ENCODE measurements around the gene CAMK2B.

Gene CAMK2B

GRCh38 chr7:44308596-44309270 lies 16.7 kb downstream of the CAMK2B start:
- no peak for DNase-seq (ENCODE audit: low spot score)

- no peak for DNase-seq (ENCODE audit: low spot score)
Observed at GRCh38 chr7:44307905-44308595, 17.3 kb downstream of the CAMK2B start.

- DNase-seq (ENCODE audit: low spot score): peak; percentile 26
Observed at GRCh38 chr7:44307301-44307900, 18.0 kb downstream of the CAMK2B start.

- DNase-seq (ENCODE audit: low spot score): no peak
Observed at GRCh38 chr7:44306606-44307005, 18.8 kb downstream of the CAMK2B start.

GRCh38 chr7:44305564-44306507 lies 19.6 kb downstream of the CAMK2B start:
- DNase-seq (ENCODE audit: low spot score): no peak

GRCh38 chr7:44294325-44295069 lies 30.9 kb downstream of the CAMK2B start:
- DNase-seq (ENCODE audit: low spot score): no peak

- no peak for DNase-seq (ENCODE audit: low spot score)
Observed at GRCh38 chr7:44293561-44294324, 31.7 kb downstream of the CAMK2B start.

- DNase-seq (ENCODE audit: low spot score): no peak
Observed at GRCh38 chr7:44292876-44293560, 32.4 kb downstream of the CAMK2B start.

GRCh38 chr7:44292420-44292817 lies 33.0 kb downstream of the CAMK2B start:
- DNase-seq (ENCODE audit: low spot score): no peak

- DNase-seq (ENCODE audit: low spot score): no peak
Observed at GRCh38 chr7:44291733-44292419, 33.5 kb downstream of the CAMK2B start.

- no peak for DNase-seq (ENCODE audit: low spot score)
Observed at GRCh38 chr7:44291066-44291732, 34.2 kb downstream of the CAMK2B start.

- DNase-seq (ENCODE audit: low spot score): no peak
Observed at GRCh38 chr7:44290252-44290620, 35.2 kb downstream of the CAMK2B start.

GRCh38 chr7:44289341-44290251 lies 35.8 kb downstream of the CAMK2B start:
- no peak for DNase-seq (ENCODE audit: low spot score)

GRCh38 chr7:44288811-44289340 lies 36.5 kb downstream of the CAMK2B start:
- no peak for DNase-seq (ENCODE audit: low spot score)

- no peak for DNase-seq (ENCODE audit: low spot score)
Observed at GRCh38 chr7:44288381-44288685, 37.1 kb downstream of the CAMK2B start.

- no peak for DNase-seq (ENCODE audit: low spot score)
Observed at GRCh38 chr7:44287488-44288380, 37.7 kb downstream of the CAMK2B start.
